Activated CD4-positive, alpha-beta T cell treated with anti-CD3 and anti-CD28 coated beads, Interleukin-2, amount 10 ng/mL, durations not matched to agents 24 days and 14 days (primary cell): ENCODE measurements around the gene NLK. TPM values are rescaled to one million over a fixed set of nuclear protein-coding genes. Genes with fewer than 3 reads are reported as not detected.
"Not testable (repeated sequence)": the region's sequence is repeated elsewhere in the genome, so short reads cannot be mapped to it uniquely, and the experiment has no call there.

Experiments used
- DNase-seq: peaks from one replicate; pipeline ENCODE4 v3.0.0; 2022
- H3K27ac Mint-ChIP-seq: one replicate; pipeline ENCODE4 v1.8.0; 2022; ENCODE audit warnings: mild to moderate bottlenecking, mixed read lengths
- H3K27me3 Mint-ChIP-seq: one replicate; pipeline ENCODE4 v1.8.0; 2022; ENCODE audit warnings: mixed read lengths
- H3K36me3 Mint-ChIP-seq: one replicate; pipeline ENCODE4 v1.8.0; 2022; ENCODE audit warnings: low read depth, mild to moderate bottlenecking, mixed read lengths
- H3K4me1 Mint-ChIP-seq: one replicate; pipeline ENCODE4 v1.8.0; 2021; ENCODE audit warnings: mixed read lengths
- H3K4me3 Mint-ChIP-seq: one replicate; pipeline ENCODE4 v1.8.0; 2022; ENCODE audit warnings: mild to moderate bottlenecking, moderate library complexity, mixed read lengths
- H3K9me3 Mint-ChIP-seq: one replicate; pipeline ENCODE4 v1.8.0; 2021; ENCODE audit warnings: mixed read lengths
- intact Hi-C: fragments of 100-400 bp; cut with micrococcal nuclease; formaldehyde crosslinking; loops from one replicate; pipeline ENCODE4 v1.15.1; 2023
- total RNA-seq: library from RNA; stranded (reverse); gene quantifications from 2 replicates; pipeline ENCODE4 v1.2.3, GENCODE V29; 2022

The NLK gene
- total RNA-seq, 1 donor from 2014 or later, result 12.0 TPM

- no peak overlapping the region for H3K4me3 Mint-ChIP-seq
- H3K9me3 Mint-ChIP-seq, result peaks cover 5% of the 10 kb centered on the region
- no peak overlapping the region for H3K27ac Mint-ChIP-seq
- intact Hi-C loops, result no loop called here
- no peaks in the 10 kb centered on the region for H3K4me1 Mint-ChIP-seq
- DNase-seq, result no peak
- H3K27me3 Mint-ChIP-seq, result no peaks in the 10 kb centered on the region
- peaks cover 12% of the 10 kb centered on the region for H3K36me3 Mint-ChIP-seq
Observed at GRCh38 chr17:28191018-28191417, 148.5 kb downstream of the NLK start.

GRCh38 chr17:28193241-28193640 lies 150.8 kb downstream of the NLK start:
- H3K4me3 Mint-ChIP-seq, result no peak overlapping the region
- H3K27ac Mint-ChIP-seq, result no peak overlapping the region
- no peak for DNase-seq
- no peaks in the 10 kb centered on the region for H3K9me3 Mint-ChIP-seq
- H3K36me3 Mint-ChIP-seq, result peaks cover 2% of the 10 kb centered on the region
- H3K4me1 Mint-ChIP-seq, result no peaks in the 10 kb centered on the region
- intact Hi-C loops, result no loop called here
- H3K27me3 Mint-ChIP-seq, result no peaks in the 10 kb centered on the region

GRCh38 chr17:28194382-28194781 lies 151.9 kb downstream of the NLK start:
- H3K4me1 Mint-ChIP-seq, result no peaks in the 10 kb centered on the region
- H3K9me3 Mint-ChIP-seq, result no peaks in the 10 kb centered on the region
- H3K4me3 Mint-ChIP-seq, result no peak overlapping the region
- H3K27ac Mint-ChIP-seq, result no peak overlapping the region
- H3K36me3 Mint-ChIP-seq, result peaks cover 4% of the 10 kb centered on the region
- intact Hi-C loops, result no loop called here
- DNase-seq, result no peak
- no peaks in the 10 kb centered on the region for H3K27me3 Mint-ChIP-seq

DNA sequence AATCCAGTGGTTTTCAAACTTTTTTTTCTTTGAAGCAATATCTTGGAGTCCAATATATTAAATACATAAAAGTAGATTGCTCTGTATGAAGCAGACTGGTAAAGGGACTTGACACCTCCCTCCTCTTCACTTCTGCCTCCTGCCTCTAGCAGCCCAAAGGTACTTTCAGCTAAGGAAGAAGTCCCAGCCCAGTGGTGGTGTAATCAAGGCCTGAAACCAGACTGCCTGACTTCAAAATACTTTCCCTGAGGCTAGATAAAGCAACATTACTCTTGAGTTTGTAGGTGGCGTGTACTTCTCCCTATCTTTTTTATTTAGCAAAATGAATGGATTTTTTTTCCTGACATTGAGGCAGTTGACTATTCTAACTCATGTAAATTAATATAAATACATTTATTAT lies 154.2 kb downstream of the NLK start:
- H3K27ac Mint-ChIP-seq, result no peak overlapping the region
- no peaks in the 10 kb centered on the region for H3K9me3 Mint-ChIP-seq
- peaks cover 4% of the 10 kb centered on the region for H3K36me3 Mint-ChIP-seq
- no peaks in the 10 kb centered on the region for H3K27me3 Mint-ChIP-seq
- no peaks in the 10 kb centered on the region for H3K4me1 Mint-ChIP-seq
- intact Hi-C loops, result no loop called here
- DNase-seq, result no peak
- H3K4me3 Mint-ChIP-seq, result no peak overlapping the region

DNA sequence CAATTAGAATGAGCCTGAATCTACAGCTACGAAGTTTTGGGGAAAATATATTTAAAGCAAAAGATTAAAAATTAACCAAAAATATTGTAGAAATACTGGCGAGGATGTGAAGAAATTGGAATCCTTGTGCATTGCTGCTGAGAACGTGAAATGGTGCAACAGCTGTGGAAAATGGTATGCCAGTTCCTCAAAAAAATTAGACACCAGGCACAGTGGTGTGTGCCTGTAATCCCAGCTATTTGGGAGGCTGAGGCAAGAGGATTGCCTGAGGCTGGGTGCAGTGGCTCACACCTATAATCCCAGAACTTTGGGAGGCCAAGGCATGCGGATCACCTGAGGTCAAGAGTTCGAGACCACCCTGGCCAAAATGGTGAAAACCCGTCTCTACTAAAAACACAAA lies 156.6 kb downstream of the NLK start:
- Mint-ChIP-seq H3K27me3 (no peaks in the 10 kb centered on the region), H3K9me3 (no peaks in the 10 kb centered on the region), H3K27ac (no peak overlapping the region), H3K36me3 (peaks cover 4% of the 10 kb centered on the region), H3K4me1 (no peaks in the 10 kb centered on the region), H3K4me3 (no peak overlapping the region)
- intact Hi-C loops, result no loop called here
- DNase-seq, result no peak

DNA sequence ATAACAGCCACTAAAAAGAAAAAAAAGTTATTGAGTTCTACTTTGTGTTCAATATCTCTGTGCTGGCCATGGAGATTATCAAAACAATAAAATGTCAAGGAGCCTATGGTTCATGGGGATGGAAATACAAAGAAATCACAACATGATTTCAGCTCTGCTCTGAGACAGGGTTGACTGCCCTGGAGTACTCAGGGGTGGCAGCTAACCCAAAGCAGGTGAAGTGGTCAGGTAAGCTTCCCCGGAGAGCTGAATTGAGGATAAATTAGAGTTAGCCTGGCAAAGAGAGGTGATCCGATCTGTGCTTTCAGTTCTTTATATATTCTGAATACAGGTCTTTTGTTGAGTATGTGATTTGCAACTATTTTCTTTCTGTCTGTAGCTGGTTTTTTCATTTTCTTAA lies 157.3 kb downstream of the NLK start:
- intact Hi-C loops, result no loop called here

GRCh38 chr17:28201315-28201714 lies 158.8 kb downstream of the NLK start:
- no peaks in the 10 kb centered on the region for H3K4me1 Mint-ChIP-seq
- H3K27ac Mint-ChIP-seq, result no peak overlapping the region
- no peak for DNase-seq
- H3K36me3 Mint-ChIP-seq, result peaks cover 2% of the 10 kb centered on the region
- H3K27me3 Mint-ChIP-seq, result no peaks in the 10 kb centered on the region
- intact Hi-C loops, result no loop called here
- H3K4me3 Mint-ChIP-seq, result no peak overlapping the region
- no peaks in the 10 kb centered on the region for H3K9me3 Mint-ChIP-seq

More for the DNA sequence above, 157.3 kb downstream of the NLK start:
- no peaks in the 10 kb centered on the region for H3K27me3 Mint-ChIP-seq
- H3K27ac Mint-ChIP-seq, result no peak overlapping the region
- no peaks in the 10 kb centered on the region for H3K4me1 Mint-ChIP-seq
- no peaks in the 10 kb centered on the region for H3K9me3 Mint-ChIP-seq
- H3K4me3 Mint-ChIP-seq, result no peak overlapping the region
- DNase-seq, result no peak
- H3K36me3 Mint-ChIP-seq, result peaks cover 4% of the 10 kb centered on the region

GRCh38 chr17:28204244-28204643 lies 161.8 kb downstream of the NLK start:
- H3K4me1 Mint-ChIP-seq, result no peaks in the 10 kb centered on the region

DNA sequence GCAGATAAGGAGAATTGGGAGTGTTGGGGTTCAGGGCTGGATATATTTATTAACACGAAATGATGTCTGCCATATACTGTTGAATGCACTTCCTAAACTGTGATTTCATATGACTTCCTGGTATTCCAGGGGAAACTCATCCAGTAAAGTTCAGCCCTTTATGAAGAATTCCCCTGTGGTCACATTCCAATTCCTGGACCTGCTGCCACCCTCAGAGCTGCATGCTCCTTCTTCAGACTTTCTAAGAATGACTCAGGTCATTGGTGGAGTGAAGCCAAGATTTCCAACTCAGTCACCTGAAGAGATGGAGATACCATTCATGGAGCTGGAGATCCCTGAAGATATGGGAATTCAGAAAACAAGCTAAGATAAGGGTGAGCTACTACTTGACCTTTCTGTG lies 162.3 kb downstream of the NLK start:
- no peak for DNase-seq
- intact Hi-C loops, result no loop called here
- no peak overlapping the region for H3K27ac Mint-ChIP-seq
- H3K27me3 Mint-ChIP-seq, result no peaks in the 10 kb centered on the region
- H3K9me3 Mint-ChIP-seq, result no peaks in the 10 kb centered on the region
- no peaks in the 10 kb centered on the region for H3K4me1 Mint-ChIP-seq
- no peak overlapping the region for H3K4me3 Mint-ChIP-seq
- H3K36me3 Mint-ChIP-seq, result no peaks in the 10 kb centered on the region

More at GRCh38 chr17:28204244-28204643, 161.8 kb downstream of the NLK start:
- no peak for DNase-seq
- no peaks in the 10 kb centered on the region for H3K27me3 Mint-ChIP-seq
- H3K36me3 Mint-ChIP-seq, result no peaks in the 10 kb centered on the region
- H3K9me3 Mint-ChIP-seq, result no peaks in the 10 kb centered on the region
- no peak overlapping the region for H3K4me3 Mint-ChIP-seq
- intact Hi-C loops, result no loop called here
- H3K27ac Mint-ChIP-seq, result no peak overlapping the region

DNA sequence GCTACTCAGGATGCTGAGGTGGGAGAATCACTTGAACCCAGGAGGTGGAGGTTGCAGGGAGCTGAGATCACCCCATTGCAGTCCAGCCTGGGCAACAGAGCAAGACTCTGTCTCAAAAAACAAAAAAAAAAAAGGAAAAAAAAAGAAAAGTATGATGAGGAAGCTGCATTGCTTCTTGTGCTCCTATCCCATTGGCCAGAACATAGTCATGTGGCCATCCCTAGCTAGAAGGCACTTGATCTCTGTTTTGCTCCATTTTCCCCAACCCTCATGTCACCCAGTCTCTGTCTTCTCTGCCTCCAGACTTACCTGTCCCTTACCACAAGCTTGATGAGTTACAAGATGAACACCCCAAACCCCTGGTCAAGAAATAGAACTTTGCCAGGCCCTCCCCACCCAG lies 163.8 kb downstream of the NLK start:
- H3K27me3 Mint-ChIP-seq, result no peaks in the 10 kb centered on the region
- DNase-seq, result no peak
- H3K4me1 Mint-ChIP-seq, result no peaks in the 10 kb centered on the region
- no peak overlapping the region for H3K4me3 Mint-ChIP-seq
- no peak overlapping the region for H3K27ac Mint-ChIP-seq
- no peaks in the 10 kb centered on the region for H3K36me3 Mint-ChIP-seq
- intact Hi-C loops, result no loop called here
- no peaks in the 10 kb centered on the region for H3K9me3 Mint-ChIP-seq

- Mint-ChIP-seq H3K27me3 (peaks cover 20% of the 10 kb centered on the region), H3K27ac (no peak overlapping the region), H3K9me3 (no peaks in the 10 kb centered on the region), H3K4me1 (peaks cover 2% of the 10 kb centered on the region), H3K36me3 (no peaks in the 10 kb centered on the region), H3K4me3 (no peak overlapping the region)
- no peak for DNase-seq
- intact Hi-C loops, result no loop called here
Observed at GRCh38 chr17:28211811-28212210, 169.3 kb downstream of the NLK start.

DNA sequence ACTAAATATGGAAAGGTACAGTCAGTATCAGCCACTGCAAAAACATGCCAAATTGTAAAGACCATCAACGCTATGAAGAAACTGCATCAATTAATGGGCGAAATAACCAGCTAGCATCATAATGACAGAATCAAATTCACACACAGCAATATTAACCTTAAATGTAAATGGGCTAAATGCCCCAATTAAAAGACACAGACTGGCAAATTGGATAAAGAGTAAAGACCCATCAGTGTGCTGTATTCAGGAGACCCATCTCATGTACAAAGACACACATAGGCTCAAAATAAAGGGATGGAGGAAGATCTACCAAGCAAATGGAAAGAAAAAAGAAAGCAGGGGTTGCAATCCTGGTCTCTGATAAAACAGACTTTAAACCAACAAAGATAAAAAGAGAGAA lies 171.1 kb downstream of the NLK start:
- intact Hi-C loops, DNase-seq, H3K9me3 Mint-ChIP-seq, H3K4me3 Mint-ChIP-seq, H3K36me3 Mint-ChIP-seq, H3K4me1 Mint-ChIP-seq, H3K27ac Mint-ChIP-seq: not testable (repeated sequence)
- H3K27me3 Mint-ChIP-seq, result peaks cover 20% of the 10 kb centered on the region

DNA sequence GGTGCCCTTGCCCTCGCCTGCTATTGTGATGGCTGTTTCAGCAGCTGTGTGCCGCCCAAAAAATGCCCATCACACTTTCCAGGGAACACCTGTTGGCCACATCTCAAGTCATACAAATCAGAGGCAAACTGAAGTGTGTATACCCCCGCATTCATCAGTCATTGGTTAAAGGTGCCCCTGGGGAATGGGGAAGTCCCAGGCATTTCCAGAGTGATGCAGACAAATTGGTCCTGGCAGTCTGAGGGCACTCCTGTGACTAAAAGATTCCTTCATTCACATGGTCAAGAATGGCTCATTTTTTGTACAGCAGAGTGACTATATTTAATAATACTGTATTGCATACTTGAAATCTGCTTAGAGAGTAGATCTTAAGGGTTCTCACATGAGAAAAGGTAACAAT lies 173.6 kb downstream of the NLK start:
- no peak for DNase-seq
- no peaks in the 10 kb centered on the region for H3K36me3 Mint-ChIP-seq
- H3K27me3 Mint-ChIP-seq, result peaks cover 20% of the 10 kb centered on the region
- no peak overlapping the region for H3K27ac Mint-ChIP-seq
- peaks cover 2% of the 10 kb centered on the region for H3K4me1 Mint-ChIP-seq
- intact Hi-C loops, result no loop called here
- no peak overlapping the region for H3K4me3 Mint-ChIP-seq
- no peaks in the 10 kb centered on the region for H3K9me3 Mint-ChIP-seq

- Mint-ChIP-seq H3K4me1 (peaks cover 2% of the 10 kb centered on the region), H3K27ac (no peak overlapping the region), H3K36me3 (no peaks in the 10 kb centered on the region), H3K9me3 (no peaks in the 10 kb centered on the region), H3K4me3 (no peak overlapping the region), H3K27me3 (peaks cover 20% of the 10 kb centered on the region)
- intact Hi-C loops, result no loop called here
- DNase-seq, result no peak
Observed at GRCh38 chr17:28216528-28216927, 174.1 kb downstream of the NLK start.

- H3K27me3 Mint-ChIP-seq, result peaks cover 2% of the 10 kb centered on the region
- intact Hi-C loops, result no loop called here
- H3K4me1 Mint-ChIP-seq, result peaks cover 2% of the 10 kb centered on the region
- no peaks in the 10 kb centered on the region for H3K9me3 Mint-ChIP-seq
- H3K36me3 Mint-ChIP-seq, result no peaks in the 10 kb centered on the region
- no peak overlapping the region for H3K27ac Mint-ChIP-seq
- no peak for DNase-seq
- no peak overlapping the region for H3K4me3 Mint-ChIP-seq
Observed at GRCh38 chr17:28219771-28220170, 177.3 kb downstream of the NLK start.
